ENCODE results near the gene CASP10. TPM values are rescaled to one million over a fixed set of nuclear protein-coding genes. Genes with fewer than 3 reads are reported as not detected.

Gene CASP10
- total and polyA plus RNA-seq, 2 of the 8 experiments (the other 6 are each of a cell fraction or from before 2014, with no cell fraction given), result 2.3 to 4.0 TPM

- no peak for FAIRE-seq
- H3K27ac ChIP-seq (ENCODE audit: low read depth, low read length), result no peak overlapping the region
- TF ChIP-seq RNF2 (IDR thresholded peaks at IDR 0.05; ENCODE audit: borderline replicate concordance, low read depth, low read length, missing control alignments, poor library complexity, severe bottlenecking), result no peak
- no peak for TF ChIP-seq SIN3A (conservative IDR thresholded peaks at IDR 0.05 in 1 of 2, IDR thresholded peaks at IDR 0.05 in 1 of 2; ENCODE audit: low read depth in 1 of 2, low read length in 2 of 2)
- no peak for TF ChIP-seq SRF (IDR thresholded peaks at IDR 0.05; ENCODE audit: low read depth, low read length)
- TF ChIP-seq, protein P1, sequence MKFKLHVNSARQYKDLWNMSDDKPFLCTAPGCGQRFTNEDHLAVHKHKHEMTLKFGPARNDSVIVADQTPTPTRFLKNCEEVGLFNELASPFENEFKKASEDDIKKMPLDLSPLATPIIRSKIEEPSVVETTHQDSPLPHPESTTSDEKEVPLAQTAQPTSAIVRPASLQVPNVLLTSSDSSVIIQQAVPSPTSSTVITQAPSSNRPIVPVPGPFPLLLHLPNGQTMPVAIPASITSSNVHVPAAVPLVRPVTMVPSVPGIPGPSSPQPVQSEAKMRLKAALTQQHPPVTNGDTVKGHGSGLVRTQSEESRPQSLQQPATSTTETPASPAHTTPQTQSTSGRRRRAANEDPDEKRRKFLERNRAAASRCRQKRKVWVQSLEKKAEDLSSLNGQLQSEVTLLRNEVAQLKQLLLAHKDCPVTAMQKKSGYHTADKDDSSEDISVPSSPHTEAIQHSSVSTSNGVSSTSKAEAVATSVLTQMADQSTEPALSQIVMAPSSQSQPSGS (IDR thresholded peaks at IDR 0.05; ENCODE audit: low read length), result no peak
- TF ChIP-seq USF2 (IDR thresholded peaks at IDR 0.05; ENCODE audit: low read length), result no peak
- no peak for TF ChIP-seq POLR2AphosphoS5 (IDR thresholded peaks at IDR 0.05; ENCODE audit: low read depth, low read length)
- TF ChIP-seq POLR2A (IDR thresholded peaks at IDR 0.05; ENCODE audit: control extremely low read depth in 1 of 2, low read depth in 2 of 2, low read length in 2 of 2), result no peak
- TF ChIP-seq EP300 (IDR thresholded peaks at IDR 0.05; ENCODE audit: borderline replicate concordance in 1 of 2, low read depth in 2 of 2, low read length in 2 of 2), result no peak
- TF ChIP-seq CREB1 (IDR thresholded peaks at IDR 0.05), result no peak
- TF ChIP-seq SIX5 (IDR thresholded peaks at IDR 0.05; ENCODE audit: low read depth, low read length), result no peak
- TF ChIP-seq NRF1 (IDR thresholded peaks at IDR 0.05; ENCODE audit: low read depth, low read length), result no peak
Observed at GRCh38 chr2:201136889-201137321, 46.0 kb upstream of the CASP10 start.

More at GRCh38 chr2:201136889-201137321, 46.0 kb upstream of the CASP10 start:
- Histone ChIP-seq H3K23me2 (ENCODE audit: low read depth, low read length) (no peaks in the 10 kb centered on the region), H4K20me1 (replicated peaks in 1 of 2; ENCODE audit: control insufficient read depth in 1 of 2, insufficient read depth in 2 of 2, low read length in 2 of 2) (no peaks in the 10 kb centered on the region), H3K36me3 (ENCODE audit: control insufficient read depth in 2 of 4, insufficient read depth in 4 of 4, low read length in 3 of 4) (peaks cover 0 to 2% (median under 1%) of the 10 kb centered on the region in 4 experiments; a peak in 2 of 8 replicates), H3K4me1 (replicated peaks in 1 of 4; ENCODE audit: control insufficient read depth in 3 of 4, insufficient read depth in 4 of 4, low read length in 3 of 4) (peaks cover 0 to 3% (median 0%) of the 10 kb centered on the region in 4 experiments; a peak in 2 of 7 replicates), H2BK5ac (ENCODE audit: low read depth, low read length) (no peak overlapping the region), H3K9me3 (ENCODE audit: insufficient read depth in 2 of 2, low read depth in 1 of 2, low read length in 1 of 2) (no peaks in the 10 kb centered on the region; a peak in 1 of 4 replicates), H3K18ac (ENCODE audit: extremely low read depth, low read length) (no peak overlapping the region), H3K4ac (replicated peaks; ENCODE audit: insufficient read length, low read depth, low read length) (no peak overlapping the region), H2BK12ac (ENCODE audit: low read depth, low read length) (no peak overlapping the region), H3K79me2 (ENCODE audit: control insufficient read depth in 1 of 2, insufficient read depth in 2 of 2, low read length in 2 of 2) (no peaks in the 10 kb centered on the region), H3K4me2 (ENCODE audit: insufficient read depth in 1 of 2, low read depth in 2 of 2, low read length in 2 of 2) (no peak overlapping the region), H3K56ac (replicated peaks; ENCODE audit: insufficient read length, low read depth, low read length) (no peak overlapping the region), H2AFZ (ENCODE audit: low read length) (no peak overlapping the region), H4K91ac (replicated peaks; ENCODE audit: insufficient read length, low read length) (no peak overlapping the region), H4K5ac (ENCODE audit: insufficient read length, low read depth, low read length) (no peak overlapping the region), H2AK5ac (ENCODE audit: low read depth, low read length) (no peak overlapping the region), H3K9ac (replicated peaks in 1 of 4; ENCODE audit: extremely low read depth in 1 of 4, low read depth in 3 of 4, low read length in 3 of 4) (no peak overlapping the region), H3K23ac (ENCODE audit: insufficient read length) (no peak overlapping the region), H3K4me3 (ENCODE audit: extremely low read depth in 1 of 4, insufficient read depth in 2 of 4, low read depth in 3 of 4, low read length in 4 of 4) (no peak overlapping the region), H3K14ac (ENCODE audit: insufficient read length) (no peak overlapping the region), H4K8ac (ENCODE audit: extremely low read depth, insufficient read depth, low read length) (no peak overlapping the region; the same call in 1 of the 2 replicates), H3K27me3 (replicated peaks in 1 of 4; ENCODE audit: control insufficient read depth in 3 of 4, extremely low read depth in 1 of 4, insufficient read depth in 3 of 4, low read length in 3 of 4) (no peaks in the 10 kb centered on the region), H3K79me1 (ENCODE audit: low read depth, low read length) (no peaks in the 10 kb centered on the region), H2BK20ac (ENCODE audit: low read length) (no peak overlapping the region), H2BK15ac (ENCODE audit: low read length) (no peak overlapping the region), H2BK120ac (replicated peaks; ENCODE audit: low read depth, low read length) (no peak overlapping the region)
- ChIA-PET POLR2A (ENCODE audit: partially characterized antibody) (interaction anchor here (1.1 kb wide), 1 partner anchor 21 kb away, joined by 4 read pairs; no protein-coding TSS in a partner anchor), CTCF (ENCODE audit: partially characterized antibody) (interaction anchor here (1.2 to 1.7 kb wide), 4 partner anchors 9 to 95 kb away, joined by 3 to 5 read pairs (median 4); no protein-coding TSS in a partner anchor)
- no peak for DNase-seq (ENCODE audit: low read depth in 1 of 2, low spot score in 2 of 2)
- WGBS, 2 experiments (ENCODE audit: extremely low coverage in 1 of 2, insufficient coverage in 1 of 2, insufficient read length in 1 of 2, insufficient replicate concordance in 2 of 2, low coverage in 1 of 2, low lambda C conversion rate in 2 of 2, missing lambda C conversion rate in 1 of 2), result 82% methylated on average over 3 of the region's 3 CpGs; no CpG with 5 or more reads in 1 of the 2 experiments

Data from H1 (cell line).